PC-9 (cell line): ENCODE measurements around the gene NFATC1. TPM values are rescaled to one million over a fixed set of nuclear protein-coding genes. Genes with fewer than 3 reads are reported as not detected.

Source experiments
- Bru-seq: library from RNA; stranded (reverse); fragments of 400-500 nt; gene quantifications from one replicate; lab custom pipeline; 2021; lab: Mats Ljungman, UMichigan
- BruChase-seq, 2 experiments: library from RNA; stranded (reverse); fragments of 400-500 nt; gene quantifications; one replicate each; lab custom pipeline; 2021; lab: Mats Ljungman, UMichigan
- BruUV-seq: library from RNA; stranded (reverse); fragments of 400-500 nt; replicated peaks from 2 replicates; lab custom pipeline; 2021; lab: Mats Ljungman, UMichigan
- CTCF ChIA-PET: fragments of 300-600 bp; sonication (Branson Sonifier 250); formaldehyde crosslinking; loops from one replicate; lab custom pipeline; 2022; ENCODE audit warnings: antibody characterized with exemption; lab: Charles Lee
- POLR2A ChIA-PET: fragments of 300-600 bp; sonication (Branson Sonifier 250); formaldehyde crosslinking; loops from one replicate; lab custom pipeline; 2022; ENCODE audit warnings: antibody characterized with exemption; ENCODE audit not compliant: unreplicated experiment; lab: Charles Lee
- DNase-seq, 2 experiments: peaks; one replicate each; pipeline versions ENCODE4 v3.0.0 to v3.0.0-alpha.2; 2015 to 2022; ENCODE audit warnings: mixed read lengths in 1 of 2
- H2AFZ ChIP-seq: fragments of 200-600 bp; sonication (generic); 2 replicates; pipeline ENCODE4 v1.8.1; 2017; ENCODE audit warnings: antibody characterized with exemption
- H3F3A ChIP-seq: fragments of 200-600 bp; sonication (generic); 2 replicates; pipeline ENCODE4 v1.8.1; 2017; ENCODE audit warnings: antibody characterized with exemption, mild to moderate bottlenecking, low read depth; ENCODE audit not compliant: insufficient read depth
- H3K27ac ChIP-seq: fragments of 200-600 bp; sonication (generic); 2 replicates; pipeline ENCODE4 v1.6.1; 2016; ENCODE audit warnings: mixed run types
- H3K27me3 ChIP-seq: fragments of 200-600 bp; sonication (generic); 2 replicates; pipeline ENCODE4 v1.6.1; 2016; ENCODE audit warnings: low read depth, mixed run types; ENCODE audit not compliant: insufficient read depth
- H3K36me3 ChIP-seq: fragments of 200-600 bp; sonication (generic); 2 replicates; pipeline ENCODE4 v1.6.1; 2016; ENCODE audit warnings: low read depth, mixed run types
- H3K4me1 ChIP-seq: fragments of 200-600 bp; sonication (generic); replicated peaks from 2 replicates; pipeline ENCODE4 v1.6.1; 2016; ENCODE audit warnings: mixed run types; ENCODE audit not compliant: insufficient read depth
- H3K4me2 ChIP-seq: fragments of 200-600 bp; sonication (generic); 2 replicates; pipeline ENCODE4 v1.6.1; 2017; ENCODE audit warnings: mixed run types
- H3K4me3 ChIP-seq: fragments of 200-600 bp; sonication (generic); 2 replicates; pipeline ENCODE4 v1.6.1; 2016; ENCODE audit warnings: mixed run types
- H3K79me2 ChIP-seq: fragments of 200-600 bp; sonication (generic); 2 replicates; pipeline ENCODE4 v1.6.1; 2017; ENCODE audit warnings: low read depth, mixed run types
- H3K9me2 ChIP-seq: fragments of 200-600 bp; sonication (generic); 2 replicates; pipeline ENCODE4 v1.8.1; 2017; ENCODE audit warnings: mild to moderate bottlenecking; ENCODE audit not compliant: insufficient read depth
- H3K9me3 ChIP-seq: fragments of 200-600 bp; sonication (generic); 2 replicates; pipeline ENCODE4 v1.8.1; 2016; ENCODE audit warnings: low read depth; ENCODE audit not compliant: insufficient read depth
- H4K20me1 ChIP-seq: fragments of 200-600 bp; sonication (generic); 2 replicates; pipeline ENCODE4 v1.8.1; 2017; ENCODE audit not compliant: insufficient read depth
- EZH2 ChIP-seq: fragments of 200-600 bp; sonication (generic); IDR thresholded peaks from 2 replicates; pipeline ENCODE4 v1.8.0; 2017; ENCODE audit warnings: antibody characterized with exemption, low read depth
- intact Hi-C: fragments of 100-400 bp; cut with micrococcal nuclease; formaldehyde crosslinking; loops from one replicate; pipeline ENCODE4 v1.10.0; 2022; ENCODE audit not compliant: unreplicated experiment
- long read RNA-seq: library from polyadenylated mRNA; stranded (forward); transcript quantifications from one replicate; pipeline ENCODE4 v2.0.0, GENCODE V29; 2022
- total RNA-seq: library from RNA; stranded (reverse); gene quantifications from 2 replicates; pipeline ENCODE4 v1.2.3, GENCODE V29; 2021
- TF ChIP-seq, protein P1 (sequence below): fragments of 200-600 bp; sonication (generic); conservative IDR thresholded peaks from 2 replicates; pipeline ENCODE4 v1.6.1; 2017; ENCODE audit warnings: mixed run types, antibody characterized with exemption, mild to moderate bottlenecking, moderate library complexity

NFATC1 gene
- total RNA-seq, result 2.6 and 2.9 TPM in 2 replicates
- percentile 20 among the genes with signal in this experiment for Bru-seq, nascent RNA
- percentile 22 among the genes with signal in this experiment for BruChase-seq, experiment 1, labeled RNA remaining after a 2-hour chase
- BruChase-seq, experiment 2, labeled RNA remaining after a 6-hour chase, result percentile 15 among the genes with signal in this experiment
- long read RNA-seq, full-length matches to known transcripts, result 3 of 3 reads
- long read RNA-seq, partial matches to known transcripts, result 0 of 3 reads
- long read RNA-seq, other reads (novel, unspliced or antisense), result 0 of 3 reads

DNA sequence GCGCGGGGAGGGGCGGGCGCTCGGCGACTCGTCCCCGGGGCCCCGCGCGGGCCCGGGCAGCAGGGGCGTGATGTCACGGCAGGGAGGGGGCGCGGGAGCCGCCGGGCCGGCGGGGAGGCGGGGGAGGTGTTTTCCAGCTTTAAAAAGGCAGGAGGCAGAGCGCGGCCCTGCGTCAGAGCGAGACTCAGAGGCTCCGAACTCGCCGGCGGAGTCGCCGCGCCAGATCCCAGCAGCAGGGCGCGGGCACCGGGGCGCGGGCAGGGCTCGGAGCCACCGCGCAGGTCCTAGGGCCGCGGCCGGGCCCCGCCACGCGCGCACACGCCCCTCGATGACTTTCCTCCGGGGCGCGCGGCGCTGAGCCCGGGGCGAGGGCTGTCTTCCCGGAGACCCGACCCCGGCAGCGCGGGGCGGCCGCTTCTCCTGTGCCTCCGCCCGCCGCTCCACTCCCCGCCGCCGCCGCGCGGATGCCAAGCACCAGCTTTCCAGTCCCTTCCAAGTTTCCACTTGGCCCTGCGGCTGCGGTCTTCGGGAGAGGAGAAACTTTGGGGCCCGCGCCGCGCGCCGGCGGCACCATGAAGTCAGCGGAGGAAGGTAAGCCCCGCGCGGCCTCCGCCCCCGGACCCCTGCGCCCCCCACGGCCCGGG is at the start of gene NFATC1:
NFATC1 (plus strand) TSS at position 170 of the 644 bp plus-strand sequence; CDS start at position 465, 295 bp downstream.
- CTCF ChIA-PET, result no interaction called here
- H3K4me3 ChIP-seq, result peak within 1 kb of the TSS; percentile 57; the same call in 1 of the 2 replicates
- POLR2A ChIA-PET, result no interaction called here
- H3K4me1 ChIP-seq, result no peaks in the 10 kb centered on the region
- 0 out of 2 replicates have a peak within 1 kb of the TSS, but pooled peaks have one; percentile 74 for H2AFZ ChIP-seq
- intact Hi-C loops, result no loop called here
- TF ChIP-seq, protein P1, sequence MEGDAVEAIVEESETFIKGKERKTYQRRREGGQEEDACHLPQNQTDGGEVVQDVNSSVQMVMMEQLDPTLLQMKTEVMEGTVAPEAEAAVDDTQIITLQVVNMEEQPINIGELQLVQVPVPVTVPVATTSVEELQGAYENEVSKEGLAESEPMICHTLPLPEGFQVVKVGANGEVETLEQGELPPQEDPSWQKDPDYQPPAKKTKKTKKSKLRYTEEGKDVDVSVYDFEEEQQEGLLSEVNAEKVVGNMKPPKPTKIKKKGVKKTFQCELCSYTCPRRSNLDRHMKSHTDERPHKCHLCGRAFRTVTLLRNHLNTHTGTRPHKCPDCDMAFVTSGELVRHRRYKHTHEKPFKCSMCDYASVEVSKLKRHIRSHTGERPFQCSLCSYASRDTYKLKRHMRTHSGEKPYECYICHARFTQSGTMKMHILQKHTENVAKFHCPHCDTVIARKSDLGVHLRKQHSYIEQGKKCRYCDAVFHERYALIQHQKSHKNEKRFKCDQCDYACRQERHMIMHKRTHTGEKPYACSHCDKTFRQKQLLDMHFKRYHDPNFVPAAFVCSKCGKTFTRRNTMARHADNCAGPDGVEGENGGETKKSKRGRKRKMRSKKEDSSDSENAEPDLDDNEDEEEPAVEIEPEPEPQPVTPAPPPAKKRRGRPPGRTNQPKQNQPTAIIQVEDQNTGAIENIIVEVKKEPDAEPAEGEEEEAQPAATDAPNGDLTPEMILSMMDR, result no peak
- no peak for TF ChIP-seq EZH2
- H3K27ac ChIP-seq, result no peak within 1 kb of the TSS
- H3K27me3 ChIP-seq, result 0 out of 2 replicates have a peak, but pooled peaks cover 9% of the 10 kb centered on the region
- peak within 1 kb of the TSS; percentile 78; the same call in 1 of the 2 replicates for H3K4me2 ChIP-seq
- H4K20me1 ChIP-seq, result no peaks in the 10 kb centered on the region
- H3K9me3 ChIP-seq, result no peaks in the 10 kb centered on the region
- 0 out of 2 replicates have a peak, but pooled peaks cover 9% of the 10 kb centered on the region for H3F3A ChIP-seq
- no peaks in the 10 kb centered on the region for H3K36me3 ChIP-seq
- no peaks in the 10 kb centered on the region for H3K79me2 ChIP-seq
- no peak for DNase-seq
- no TSS peak for BruUV-seq
- H3K9me2 ChIP-seq, result no peaks in the 10 kb centered on the region

DNA sequence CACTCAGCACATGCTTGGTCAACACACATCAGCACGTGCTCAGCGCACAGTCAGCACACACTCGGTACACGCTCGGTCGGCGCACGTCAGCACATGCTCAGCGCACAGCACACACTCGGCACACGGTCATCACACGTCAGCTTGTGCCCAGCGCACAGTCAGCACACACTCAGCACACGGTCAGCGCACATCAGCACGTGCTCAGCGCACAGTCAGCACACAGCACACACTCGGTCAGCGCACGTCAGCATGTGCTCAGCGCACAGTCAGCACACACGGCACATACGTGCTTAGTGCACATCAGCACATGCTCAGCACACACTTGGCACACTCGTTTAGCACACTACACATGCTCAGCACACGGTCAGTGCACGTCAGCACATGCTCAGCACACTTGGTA is 49.7 kb upstream of the NFATC1 start:
- Histone ChIP-seq H3K4me1 (no peaks in the 10 kb centered on the region), H3K27me3 (no peaks in the 10 kb centered on the region), H3K9me3 (no peaks in the 10 kb centered on the region), H3K9me2 (no peaks in the 10 kb centered on the region), H3K27ac (no peak overlapping the region), H2AFZ (no peak overlapping the region), H3K4me2 (no peak overlapping the region), H3F3A (no peaks in the 10 kb centered on the region), H3K36me3 (peaks cover 6% of the 10 kb centered on the region; the same call in 1 of the 2 replicates), H4K20me1 (no peaks in the 10 kb centered on the region), H3K79me2 (no peaks in the 10 kb centered on the region), H3K4me3 (no peak overlapping the region)
- BruUV-seq, result no TSS peak
- ChIA-PET CTCF (no interaction called here), POLR2A (no interaction called here)
- no peak for TF ChIP-seq EZH2
- intact Hi-C loops, result no loop called here
- DNase-seq, result peak in 1 of 2 experiments; percentile 24

DNA sequence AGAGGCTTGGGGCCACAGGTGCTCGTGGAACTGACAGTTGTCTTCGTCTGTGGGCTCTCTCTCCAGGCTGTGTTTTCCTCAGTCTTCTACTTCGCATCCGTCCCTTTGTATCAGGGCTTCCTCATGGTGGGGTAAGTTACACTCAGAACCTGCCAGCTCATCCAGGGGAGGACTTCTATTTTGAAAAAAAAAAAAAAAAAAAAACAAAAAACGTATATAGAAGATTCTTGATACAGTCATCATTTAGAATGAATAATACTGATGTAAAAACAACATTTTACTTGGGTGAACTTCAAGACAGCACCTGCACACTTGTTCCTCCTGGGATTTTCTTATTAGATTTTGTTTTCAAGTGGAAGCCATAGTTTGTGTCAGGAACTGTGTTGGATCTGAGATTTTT is 47.7 kb upstream of the NFATC1 start:
- Histone ChIP-seq H3K9me2 (no peaks in the 10 kb centered on the region), H3K79me2 (no peaks in the 10 kb centered on the region), H4K20me1 (no peaks in the 10 kb centered on the region), H3K4me3 (no peak overlapping the region), H2AFZ (no peak overlapping the region), H3K27me3 (no peaks in the 10 kb centered on the region), H3K4me1 (no peaks in the 10 kb centered on the region), H3F3A (no peaks in the 10 kb centered on the region), H3K9me3 (no peaks in the 10 kb centered on the region), H3K36me3 (peaks cover 6% of the 10 kb centered on the region; the same call in 1 of the 2 replicates), H3K27ac (no peak overlapping the region), H3K4me2 (no peak overlapping the region)
- intact Hi-C loops, result no loop called here
- CTCF ChIA-PET, result no interaction called here
- no TSS peak for BruUV-seq
- TF ChIP-seq, protein P1, result no peak
- TF ChIP-seq EZH2, result no peak
- no peak for DNase-seq
- POLR2A ChIA-PET, result no interaction called here
